Stimulated activated CD8-positive, alpha-beta memory T cell treated with anti-CD3 and anti-CD28 coated beads, Interleukin-4, amount 100 ng/mL, for 1 hour (primary cell): ENCODE results near the gene ALDH7A1.
"Not testable (repeated sequence)": the region's sequence is repeated elsewhere in the genome, so short reads cannot be mapped to it uniquely, and the experiment has no call there.

Experiments used
- DNase-seq, 2 donors: peaks; one replicate each; pipeline ENCODE4 v3.0.0-alpha.2; 2020; ENCODE audit warnings: low read depth in 2 of 2, low spot score in 1 of 2

Gene ALDH7A1

DNA sequence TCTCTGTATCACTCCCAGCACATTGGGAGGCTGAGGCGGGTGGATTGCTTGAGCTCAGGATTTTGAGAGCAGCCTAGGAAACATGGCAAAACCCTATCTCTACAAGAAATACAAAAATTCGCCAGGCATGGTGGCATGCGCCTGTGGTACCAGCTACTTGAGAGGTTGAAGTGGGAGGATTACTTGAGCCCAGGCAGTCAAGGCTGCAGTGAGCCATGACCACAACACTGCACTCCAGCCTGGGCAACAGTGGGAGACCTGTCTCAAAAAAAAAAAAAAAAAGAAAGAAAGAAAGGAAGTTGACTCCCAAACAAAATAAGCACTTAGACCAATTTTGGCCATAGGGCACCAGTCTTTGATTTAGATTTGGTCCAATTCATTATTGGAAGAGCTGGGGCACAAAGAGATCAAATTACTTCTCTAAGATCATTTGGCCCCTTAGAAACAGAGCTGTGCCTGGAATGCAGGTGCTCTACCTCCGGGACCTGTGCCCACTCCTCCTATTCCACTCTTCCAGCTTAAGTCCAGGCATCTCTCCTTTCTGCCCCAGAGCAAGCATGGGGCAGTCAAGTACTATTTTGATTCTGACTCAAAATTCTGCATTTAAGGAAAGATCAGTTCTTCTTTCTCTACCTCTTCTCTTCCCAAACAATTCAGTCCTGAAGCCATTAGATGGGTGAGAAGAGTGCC lies 59.0 kb downstream of the ALDH7A1 start:
- no peak for DNase-seq

DNA sequence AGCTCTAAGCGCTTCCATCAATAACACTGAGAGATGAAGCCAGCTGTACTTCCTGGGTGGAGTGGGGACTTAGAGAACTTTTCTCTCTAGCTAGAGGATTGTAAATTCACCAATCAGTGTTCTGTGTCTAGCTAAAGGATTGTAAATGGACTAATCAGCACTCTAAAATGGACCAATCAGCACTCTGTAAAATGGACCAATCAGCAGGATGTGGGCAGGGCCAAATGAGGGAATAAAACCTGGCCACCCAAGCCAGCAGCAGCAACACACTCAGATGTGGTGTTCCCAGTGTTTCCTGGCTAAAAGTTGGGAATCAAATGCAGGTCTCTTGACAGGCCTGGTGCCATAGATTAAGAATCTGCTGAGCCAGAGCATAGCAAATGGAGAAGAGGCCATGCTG lies 60.5 kb downstream of the ALDH7A1 start:
- DNase-seq = no peak

DNA sequence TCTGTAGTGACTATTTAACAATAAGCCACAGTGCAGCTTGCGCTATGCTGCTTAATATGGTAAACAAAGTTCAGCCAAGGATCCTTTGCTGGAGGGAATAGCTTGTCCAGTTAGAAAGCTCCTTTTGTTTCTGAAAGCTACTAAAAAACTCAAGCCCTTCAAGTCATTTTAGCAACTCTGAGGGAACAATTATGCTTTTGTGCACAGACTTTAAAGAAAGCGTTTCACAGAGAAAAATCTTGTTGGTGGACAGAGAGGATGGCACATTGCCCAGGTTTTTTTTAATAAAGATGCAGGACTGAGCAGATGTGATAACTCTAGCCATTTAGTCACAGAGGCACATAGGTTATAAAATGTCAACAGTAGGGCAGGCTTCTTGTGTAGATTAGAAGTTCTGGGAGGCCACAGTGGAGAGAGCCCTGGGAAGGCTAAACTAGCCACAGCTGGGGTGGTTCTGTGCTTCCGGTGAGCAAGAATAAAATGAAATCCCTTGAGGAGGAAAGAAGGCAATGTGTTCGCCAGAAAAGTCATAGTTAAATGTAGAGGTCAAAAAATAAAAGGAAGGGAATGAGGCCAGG lies 63.4 kb downstream of the ALDH7A1 start:
- DNase-seq = no peak

DNA sequence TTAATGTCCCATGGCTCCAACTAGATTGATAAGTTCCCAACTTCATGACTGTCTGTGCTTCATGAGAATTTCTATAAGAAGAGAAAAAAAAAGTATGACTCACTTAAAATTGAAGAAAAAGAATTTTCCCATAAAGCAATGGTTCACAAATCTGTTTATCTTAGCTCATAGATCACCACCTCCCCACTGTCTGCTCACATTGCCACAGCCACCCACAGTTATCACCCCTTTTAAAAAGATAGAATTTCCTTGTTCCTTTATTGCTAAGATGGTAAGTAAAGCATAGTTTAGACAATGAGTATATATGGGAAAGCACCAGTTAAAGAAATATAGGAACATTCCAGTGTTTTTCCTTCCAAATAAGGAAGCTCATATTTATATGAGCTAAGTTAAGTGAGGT lies 67.1 kb downstream of the ALDH7A1 start:
- DNase-seq = no peak

DNA sequence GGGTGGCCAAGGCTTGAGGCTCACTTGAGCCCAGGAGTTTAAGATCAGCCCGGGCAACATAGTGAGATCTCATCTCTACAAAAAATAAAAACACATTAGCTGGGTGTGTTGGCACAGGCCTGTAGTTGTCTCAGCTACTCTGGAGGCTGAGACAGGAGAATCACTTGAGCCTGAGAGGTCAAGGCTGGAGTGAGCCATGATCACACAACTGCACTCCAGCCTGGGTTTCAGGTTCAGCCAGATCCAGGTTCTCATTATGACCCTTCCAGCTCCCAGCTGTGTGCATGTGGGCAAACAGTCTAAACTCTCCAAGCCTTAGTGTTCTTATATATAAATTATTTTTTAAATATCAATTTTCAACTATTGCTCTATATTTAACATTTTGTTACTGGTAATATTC lies 67.9 kb downstream of the ALDH7A1 start:
- no peak for DNase-seq

DNA sequence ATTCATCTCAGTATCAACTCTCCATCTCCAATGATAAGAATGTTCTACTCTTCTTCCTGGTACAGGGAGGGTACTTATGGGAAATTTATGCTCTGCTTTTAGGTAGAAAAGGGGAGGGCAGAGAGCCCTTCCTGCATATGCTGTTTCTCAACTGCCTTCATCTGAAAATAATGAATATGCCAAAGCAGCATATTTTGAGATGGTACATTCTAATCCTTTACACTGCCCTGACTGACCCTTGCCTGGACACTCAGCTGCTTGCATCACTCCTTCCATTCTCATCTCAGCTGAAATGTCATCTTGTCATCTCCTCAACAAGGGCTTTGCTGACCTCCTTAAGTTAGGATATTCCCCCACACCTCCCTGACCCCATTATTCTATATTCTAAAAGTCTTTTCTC lies 68.5 kb downstream of the ALDH7A1 start:
- DNase-seq = no peak

DNA sequence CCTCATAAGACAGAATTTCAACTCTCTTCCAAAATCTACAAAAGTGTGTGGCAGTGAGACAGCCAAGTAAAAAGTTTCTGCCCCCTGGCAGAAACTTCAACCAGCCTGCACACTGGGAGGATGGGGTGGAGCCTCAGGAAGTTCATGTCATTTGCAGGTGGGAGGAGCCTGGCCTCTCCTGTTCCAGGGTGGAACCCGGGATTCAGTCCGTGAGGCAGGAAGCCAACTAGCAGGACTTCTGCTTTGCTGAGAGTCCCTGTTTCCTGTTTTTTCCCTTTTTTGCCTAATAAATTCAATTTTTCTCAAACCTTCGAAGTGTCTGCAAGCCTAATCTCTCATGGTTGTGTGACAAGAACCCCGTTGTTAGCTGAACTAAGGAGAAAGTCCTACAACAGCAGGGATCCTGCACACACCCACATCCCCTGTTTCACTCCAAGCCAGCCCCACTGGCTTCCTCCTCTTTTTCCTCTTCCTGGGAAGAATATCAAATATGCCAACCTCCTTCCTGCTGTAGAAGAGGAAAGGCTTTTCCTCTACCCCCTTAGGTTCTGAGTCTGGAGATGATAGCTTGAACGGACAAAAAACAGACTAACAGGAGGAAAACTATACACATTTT lies 69.3 kb downstream of the ALDH7A1 start:
- DNase-seq = no peak

DNA sequence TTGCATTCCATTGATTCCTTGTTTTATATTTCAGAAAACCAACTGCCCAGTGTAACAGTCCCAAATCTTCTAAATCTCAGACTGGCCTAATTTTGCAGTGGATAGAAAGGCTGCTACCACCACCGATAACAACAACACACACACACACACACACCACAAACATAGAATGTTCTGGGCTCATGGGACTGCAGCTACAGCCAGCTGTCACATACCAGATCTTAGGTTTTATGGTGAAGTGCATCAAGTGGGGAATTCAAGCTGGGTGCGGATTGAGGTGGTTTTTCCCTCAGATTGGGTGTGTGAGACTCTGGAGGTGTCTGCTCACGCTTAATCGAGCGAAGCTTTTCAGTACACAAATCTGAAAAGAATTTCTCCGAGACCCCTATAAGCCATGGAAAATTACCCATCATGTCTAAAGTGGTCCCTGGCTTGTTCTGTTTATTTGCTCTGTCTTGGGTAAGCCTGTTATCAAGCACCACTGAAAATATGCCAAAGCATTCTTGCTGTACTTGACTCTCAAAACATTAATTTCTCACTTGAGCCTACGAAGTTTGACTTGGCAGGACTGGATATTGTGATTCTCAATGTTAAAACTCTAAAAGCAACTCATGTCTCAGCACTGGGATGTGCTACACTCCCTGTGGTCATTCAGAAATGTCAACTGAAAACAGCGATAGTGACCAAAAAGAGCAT lies 71.1 kb downstream of the ALDH7A1 start:
- DNase-seq = no peak

DNA sequence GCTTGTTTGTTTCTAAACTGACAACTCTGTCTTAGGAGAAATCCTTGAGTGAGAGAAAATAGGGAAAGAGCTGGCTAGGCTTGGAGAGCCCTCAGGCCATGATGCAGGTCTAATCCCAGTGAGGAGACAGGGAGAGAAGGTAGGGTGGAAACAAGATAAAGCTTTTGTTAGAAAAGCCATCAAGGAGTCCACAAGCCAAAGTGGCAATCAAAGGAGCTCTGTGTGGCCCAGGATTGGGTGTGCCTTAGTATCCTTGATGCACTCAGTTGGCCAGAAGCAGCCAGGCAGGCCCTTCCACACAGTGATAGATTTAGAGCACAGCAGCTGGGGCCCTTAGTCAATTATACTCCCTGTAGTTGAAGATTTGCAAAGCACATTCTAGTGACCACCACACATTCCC lies 73.9 kb downstream of the ALDH7A1 start:
- no peak for DNase-seq

DNA sequence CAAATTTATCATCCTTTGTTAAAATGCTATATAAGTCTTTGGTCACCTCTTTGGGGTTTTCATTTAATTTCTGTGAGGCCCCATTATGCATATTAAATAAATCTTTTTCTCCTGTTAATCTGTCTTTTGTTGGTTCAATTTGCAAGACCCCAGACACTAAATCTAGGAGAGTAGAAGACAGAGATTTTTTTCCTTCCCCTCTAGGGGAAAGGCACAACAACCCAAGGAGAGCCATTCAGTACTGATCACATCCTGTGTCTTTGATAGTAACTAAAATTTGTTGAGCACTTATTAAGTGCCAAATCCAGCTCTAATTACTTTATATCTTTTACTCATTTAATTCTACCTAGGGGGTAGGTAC lies 74.4 kb downstream of the ALDH7A1 start:
- no peak for DNase-seq

DNA sequence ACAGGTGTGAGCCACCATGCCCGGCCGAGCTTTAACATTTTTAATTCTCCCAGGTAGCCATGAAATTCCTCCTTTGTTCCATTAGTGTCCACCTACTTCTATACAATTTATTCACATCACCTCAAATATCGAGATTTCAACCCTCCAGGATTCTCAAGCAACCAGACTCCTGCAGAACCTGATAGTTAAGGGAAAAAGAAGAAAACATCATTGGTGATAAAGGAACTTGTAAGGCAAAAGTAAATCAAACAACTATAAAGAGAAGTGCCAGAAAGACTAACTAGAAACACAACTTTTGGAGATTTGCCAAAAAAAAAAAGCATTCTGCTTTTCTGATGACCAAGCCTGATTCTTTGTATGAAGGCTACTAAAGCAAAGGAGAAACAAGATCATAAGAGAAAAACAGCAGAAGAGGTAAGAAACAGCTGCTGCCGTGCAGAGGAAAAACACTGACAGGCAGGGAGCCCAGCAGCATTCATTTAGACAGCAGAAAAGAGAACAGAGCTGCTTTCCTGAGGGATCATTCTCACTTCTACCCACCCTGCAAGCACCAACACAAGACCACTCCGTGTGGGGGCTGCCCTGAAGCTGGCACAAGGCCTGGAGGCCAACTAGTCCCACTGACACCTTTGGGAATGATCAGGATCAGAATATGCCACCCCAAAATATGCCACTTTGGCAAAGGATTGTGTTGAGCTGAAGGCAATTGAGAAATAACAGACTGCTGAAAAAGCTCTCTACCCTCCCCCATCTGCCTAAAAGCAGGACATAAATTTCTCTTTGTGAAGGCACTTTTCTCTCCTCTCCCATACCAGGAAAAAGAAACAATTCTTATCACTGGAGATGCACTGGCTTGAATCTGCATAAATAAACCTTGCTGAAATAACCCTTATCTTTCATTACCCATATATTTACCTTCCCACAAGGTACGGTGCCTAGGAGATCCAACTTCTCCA lies 75.1 kb downstream of the ALDH7A1 start:
- no peak for DNase-seq

DNA sequence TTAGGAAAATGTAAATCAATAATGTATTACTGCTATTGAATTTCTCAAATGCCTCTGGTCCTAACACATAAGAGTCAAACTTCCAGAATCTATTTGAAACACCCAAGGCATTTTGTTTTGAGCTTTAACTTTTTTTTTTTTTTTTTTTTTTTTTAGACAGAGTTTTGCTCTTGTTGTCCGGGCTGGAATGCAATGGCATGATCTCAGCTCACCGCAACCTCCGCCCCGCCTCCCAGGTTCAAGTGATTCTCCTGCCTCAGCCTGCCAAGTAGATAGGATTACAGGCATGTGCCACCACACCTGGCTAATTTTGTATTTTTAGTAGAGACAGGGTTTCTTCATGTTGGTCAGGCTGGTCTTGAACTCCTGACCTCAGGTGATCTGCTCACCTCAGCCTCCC lies 75.8 kb downstream of the ALDH7A1 start:
- DNase-seq = not testable (repeated sequence)

DNA sequence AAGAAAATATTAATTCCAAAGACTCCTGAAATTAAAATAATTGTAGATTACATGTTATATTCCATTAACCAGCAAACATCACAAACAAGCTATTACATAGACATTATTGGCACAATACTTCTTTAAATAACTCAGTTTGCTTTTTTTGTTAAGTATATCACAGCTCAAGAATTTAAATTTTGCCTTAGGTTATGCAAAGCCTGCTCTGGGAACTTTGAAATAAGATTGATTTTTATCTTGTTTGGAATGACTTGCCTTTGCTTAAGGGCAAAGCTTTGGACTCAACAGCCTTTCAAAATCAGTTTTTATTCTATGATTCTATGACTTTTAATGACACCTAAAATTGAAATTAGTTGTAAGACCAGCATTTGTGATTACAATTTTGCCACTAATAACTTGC lies 78.2 kb downstream of the ALDH7A1 start:
- no peak for DNase-seq

DNA sequence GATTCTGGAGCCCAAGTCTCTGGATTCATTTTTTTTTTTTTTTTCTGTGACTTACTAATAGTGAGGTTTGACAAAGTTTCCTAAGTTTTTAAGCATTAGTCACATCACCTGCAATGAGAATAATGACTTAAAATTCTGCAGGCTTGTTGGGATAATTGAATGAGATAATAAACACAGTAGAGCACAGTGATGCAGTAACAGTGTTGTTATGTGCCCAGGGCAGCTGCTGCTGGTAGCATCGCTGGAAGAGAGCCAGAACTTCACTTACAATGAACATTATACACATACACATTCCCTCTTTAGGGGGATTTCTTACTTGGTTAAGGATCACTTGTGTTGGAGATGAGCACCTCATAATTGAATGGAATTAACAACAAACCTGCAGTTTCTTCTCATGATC lies 78.9 kb downstream of the ALDH7A1 start:
- no peak for DNase-seq

DNA sequence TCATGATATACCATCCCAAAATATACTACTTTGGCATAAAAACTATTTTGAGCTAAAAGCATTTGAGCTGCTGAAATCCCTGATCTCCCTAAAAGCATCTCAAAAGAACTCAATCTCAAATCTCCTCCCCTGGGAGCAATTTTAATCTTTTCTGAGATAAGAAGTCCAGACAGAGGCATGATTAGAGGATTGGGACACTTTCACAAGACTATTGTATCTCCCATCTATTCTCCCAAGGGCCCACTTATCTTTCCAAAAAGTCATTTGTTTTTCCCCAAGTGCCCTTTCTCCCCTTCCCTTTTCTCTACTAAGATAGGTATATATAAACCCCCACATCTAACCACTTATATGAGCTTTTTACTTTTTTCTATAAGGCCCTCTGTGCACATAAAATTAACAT lies 79.7 kb downstream of the ALDH7A1 start:
- DNase-seq = no peak

DNA sequence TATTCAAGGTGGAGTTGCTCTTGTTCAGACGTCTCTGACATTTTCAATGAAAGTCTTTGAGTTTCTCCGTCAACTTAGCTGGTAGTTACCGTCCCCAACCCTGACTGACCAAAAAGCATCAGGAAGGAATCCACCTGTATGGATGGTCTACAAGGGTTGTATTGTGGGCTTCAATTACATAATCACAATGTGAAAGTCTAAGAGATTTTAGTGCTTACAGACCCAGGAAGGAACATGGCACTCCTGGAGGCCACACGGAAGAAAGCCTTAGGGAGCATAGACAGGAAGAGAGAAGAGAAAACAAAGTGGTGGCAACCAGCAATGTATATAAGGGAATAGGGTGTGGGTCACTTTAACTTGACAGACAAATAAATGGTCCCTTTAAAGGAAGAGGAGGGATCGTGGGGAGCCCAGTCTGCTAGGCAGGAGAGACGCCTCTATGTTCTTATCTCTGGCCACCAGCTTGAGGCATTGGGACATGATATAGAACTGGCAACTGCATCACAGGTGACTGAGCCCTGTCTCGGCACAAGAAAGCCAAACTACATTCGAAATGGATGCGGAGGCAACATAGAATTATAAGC lies 80.4 kb downstream of the ALDH7A1 start:
- DNase-seq = no peak

DNA sequence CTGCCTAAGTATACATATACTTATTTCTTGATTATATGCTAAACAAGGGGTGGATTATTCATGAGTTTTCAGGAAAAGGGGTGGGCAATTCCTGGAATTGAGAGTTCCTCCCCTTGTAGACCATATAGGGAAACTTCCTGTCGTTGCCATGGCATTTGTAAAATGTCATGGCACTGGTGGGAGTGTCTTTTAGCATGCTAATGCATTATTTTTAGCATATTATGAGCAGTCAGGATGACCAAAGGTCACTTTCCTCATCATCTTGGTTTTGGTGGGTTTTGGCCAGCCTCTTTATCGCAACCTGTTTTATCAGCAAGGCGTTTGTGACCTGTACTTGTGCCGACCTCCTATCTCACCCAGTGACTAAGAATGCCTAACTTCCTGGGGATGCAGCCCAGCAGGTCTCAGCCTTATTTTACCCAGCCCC lies 80.9 kb downstream of the ALDH7A1 start:
- no peak for DNase-seq

DNA sequence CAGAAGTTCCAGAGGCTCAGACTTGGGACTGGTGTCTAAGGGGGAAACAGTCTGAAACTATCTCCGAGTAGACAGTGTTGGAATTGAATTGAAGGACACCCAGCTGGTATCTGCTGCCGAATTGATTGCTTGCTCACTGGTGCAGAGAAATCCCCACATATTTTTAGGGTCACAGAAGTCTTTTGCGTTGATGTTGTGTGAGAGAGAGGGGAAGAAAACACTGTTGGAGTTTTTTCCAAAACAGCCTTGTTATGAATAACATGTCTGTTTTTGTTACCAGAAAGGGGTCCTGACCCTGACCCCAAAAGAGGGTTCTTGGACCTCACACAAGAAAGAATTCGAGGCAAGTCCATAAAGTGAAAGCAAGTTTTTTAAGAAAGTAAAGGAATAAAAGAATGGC lies 81.3 kb downstream of the ALDH7A1 start:
- DNase-seq = no peak

DNA sequence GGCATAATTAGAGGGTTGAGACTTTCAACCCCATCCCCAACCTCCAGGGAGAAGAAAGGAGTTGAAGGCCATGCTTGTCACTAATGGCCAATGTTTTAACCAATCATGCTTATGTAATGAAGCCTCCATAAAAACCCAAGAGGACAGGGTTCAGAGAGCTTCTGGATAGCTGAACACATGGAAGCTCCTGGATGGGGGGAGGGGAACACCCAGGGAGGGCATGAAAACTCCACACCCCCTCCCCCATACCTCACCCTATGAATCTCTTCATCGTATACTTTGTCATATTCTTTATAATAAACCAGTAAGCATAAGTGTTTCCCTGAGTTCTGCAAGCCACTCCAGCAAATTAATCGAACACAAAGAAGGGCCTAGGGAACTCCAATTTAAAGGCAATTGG lies 81.7 kb downstream of the ALDH7A1 start:
- DNase-seq = no peak

DNA sequence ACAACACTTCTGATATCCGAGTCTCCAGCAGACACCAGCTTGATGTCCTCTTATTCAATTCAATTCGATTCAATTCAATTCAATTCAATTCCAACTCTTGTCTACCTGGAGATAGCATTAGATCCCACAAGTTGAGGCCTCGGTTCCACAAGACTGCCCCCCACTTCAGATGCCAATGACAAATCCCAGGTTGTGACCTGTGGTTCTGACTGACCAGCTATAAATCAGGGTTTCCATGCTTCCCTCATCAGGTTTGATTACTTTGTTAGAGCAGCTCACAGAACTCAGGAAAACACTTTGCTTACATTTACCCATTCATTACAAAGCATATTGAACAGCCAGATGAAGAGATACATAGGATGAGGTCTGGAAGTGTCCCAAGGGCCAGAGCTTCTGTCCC lies 82.6 kb downstream of the ALDH7A1 start:
- DNase-seq = no peak

DNA sequence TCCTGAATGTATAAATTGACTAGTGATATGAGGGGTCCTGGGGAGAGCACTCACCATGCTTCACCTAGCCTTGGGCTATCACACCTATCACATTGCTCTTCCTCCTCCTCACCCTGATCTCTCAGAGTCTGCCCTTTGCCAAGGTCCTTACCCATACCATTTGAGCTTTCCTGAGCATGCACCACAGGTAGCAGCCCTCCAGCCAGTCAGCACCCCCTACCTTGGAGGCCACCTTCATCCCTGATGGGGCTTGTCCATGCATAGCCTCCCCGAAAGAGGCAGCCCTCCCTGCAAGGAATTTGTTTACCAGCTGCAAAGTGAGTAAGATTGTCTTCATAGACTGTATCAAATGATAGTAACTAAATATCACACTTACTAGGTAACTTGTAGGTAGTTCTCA lies 83.1 kb downstream of the ALDH7A1 start:
- no peak for DNase-seq
